GM12875 (cell line): ENCODE data around the gene ZNF544.
A peak's percentile ranks its signal among the peaks of the same experiment; 100 is the strongest.

Source experiments
- H3K4me3 ChIP-seq: one replicate; pipeline ENCODE4 v1.5.1; 2011; ENCODE audit warnings: low read depth, low read length, control low read depth
- TF ChIP-seq, protein P1 (sequence below): IDR thresholded peaks from 2 replicates; pipeline ENCODE4 v1.5.1; 2011; ENCODE audit warnings: low read depth, mild to moderate bottlenecking, control low read depth, inconsistent platforms, low read length, moderate library complexity, borderline replicate concordance; ENCODE audit not compliant: insufficient read depth

ZNF544 gene

DNA sequence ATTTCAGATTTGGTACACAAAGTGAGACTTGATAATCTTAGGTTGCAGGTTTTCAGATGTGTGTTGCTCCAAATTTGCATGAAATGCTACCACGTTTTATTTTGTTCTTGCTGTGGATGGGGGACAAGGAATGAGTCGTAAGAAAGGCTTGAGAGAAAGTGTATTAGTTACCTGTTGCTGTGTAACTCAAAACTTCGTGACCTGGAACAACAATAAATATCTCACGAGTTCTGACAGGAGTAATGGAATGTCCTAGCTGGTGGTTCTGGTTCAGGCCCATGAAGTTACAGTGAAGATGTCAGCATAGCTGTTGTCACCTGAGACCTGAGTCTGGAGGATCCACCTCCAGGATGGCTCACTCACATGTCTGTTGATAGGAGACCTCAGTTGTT is 51.2 kb downstream of the ZNF544 start:
- TF ChIP-seq, protein P1, sequence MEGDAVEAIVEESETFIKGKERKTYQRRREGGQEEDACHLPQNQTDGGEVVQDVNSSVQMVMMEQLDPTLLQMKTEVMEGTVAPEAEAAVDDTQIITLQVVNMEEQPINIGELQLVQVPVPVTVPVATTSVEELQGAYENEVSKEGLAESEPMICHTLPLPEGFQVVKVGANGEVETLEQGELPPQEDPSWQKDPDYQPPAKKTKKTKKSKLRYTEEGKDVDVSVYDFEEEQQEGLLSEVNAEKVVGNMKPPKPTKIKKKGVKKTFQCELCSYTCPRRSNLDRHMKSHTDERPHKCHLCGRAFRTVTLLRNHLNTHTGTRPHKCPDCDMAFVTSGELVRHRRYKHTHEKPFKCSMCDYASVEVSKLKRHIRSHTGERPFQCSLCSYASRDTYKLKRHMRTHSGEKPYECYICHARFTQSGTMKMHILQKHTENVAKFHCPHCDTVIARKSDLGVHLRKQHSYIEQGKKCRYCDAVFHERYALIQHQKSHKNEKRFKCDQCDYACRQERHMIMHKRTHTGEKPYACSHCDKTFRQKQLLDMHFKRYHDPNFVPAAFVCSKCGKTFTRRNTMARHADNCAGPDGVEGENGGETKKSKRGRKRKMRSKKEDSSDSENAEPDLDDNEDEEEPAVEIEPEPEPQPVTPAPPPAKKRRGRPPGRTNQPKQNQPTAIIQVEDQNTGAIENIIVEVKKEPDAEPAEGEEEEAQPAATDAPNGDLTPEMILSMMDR = no peak
- H3K4me3 ChIP-seq = peak overlapping the region; percentile 69

DNA sequence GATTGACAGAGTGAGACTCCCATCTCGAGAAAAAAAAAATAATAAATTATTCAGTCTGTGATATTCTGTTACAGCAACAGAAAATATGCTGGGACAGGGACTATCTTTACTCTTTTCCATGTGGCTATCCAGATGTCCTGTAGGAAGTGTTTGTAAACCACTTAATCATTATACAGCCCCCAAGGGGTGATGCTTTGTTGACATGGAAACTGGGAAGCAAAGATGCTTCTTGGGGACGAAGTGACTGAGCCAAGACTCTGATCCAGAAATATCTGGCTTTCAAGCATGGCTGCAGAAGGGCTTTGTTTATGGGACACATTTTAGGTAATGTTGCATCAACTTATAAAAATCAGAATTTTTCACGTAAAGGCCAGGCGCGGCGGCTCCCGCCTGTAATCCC is 55.5 kb downstream of the ZNF544 start:
- no peak overlapping the region for H3K4me3 ChIP-seq
- TF ChIP-seq, protein P1 = no peak

DNA sequence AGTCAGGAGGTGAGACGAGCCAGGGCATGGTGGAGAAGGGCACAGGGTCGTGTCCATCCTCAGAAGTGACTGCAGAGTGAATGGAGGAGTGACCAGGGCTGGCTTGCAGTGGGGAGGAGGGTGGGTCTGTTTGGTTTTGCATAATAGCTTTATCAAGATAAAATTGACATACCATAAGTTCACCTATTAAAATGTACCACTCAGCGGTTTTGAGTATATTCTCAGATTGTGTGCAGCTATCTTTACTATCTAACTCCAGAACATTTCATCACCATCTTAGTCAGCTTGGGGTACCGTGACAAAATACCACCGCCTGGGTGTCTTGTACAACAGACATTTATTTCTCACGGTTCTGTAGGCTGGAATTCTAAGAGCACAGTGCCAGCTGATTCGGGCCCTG is 63.2 kb downstream of the ZNF544 start:
- no peak overlapping the region for H3K4me3 ChIP-seq
- TF ChIP-seq, protein P1 = no peak

DNA sequence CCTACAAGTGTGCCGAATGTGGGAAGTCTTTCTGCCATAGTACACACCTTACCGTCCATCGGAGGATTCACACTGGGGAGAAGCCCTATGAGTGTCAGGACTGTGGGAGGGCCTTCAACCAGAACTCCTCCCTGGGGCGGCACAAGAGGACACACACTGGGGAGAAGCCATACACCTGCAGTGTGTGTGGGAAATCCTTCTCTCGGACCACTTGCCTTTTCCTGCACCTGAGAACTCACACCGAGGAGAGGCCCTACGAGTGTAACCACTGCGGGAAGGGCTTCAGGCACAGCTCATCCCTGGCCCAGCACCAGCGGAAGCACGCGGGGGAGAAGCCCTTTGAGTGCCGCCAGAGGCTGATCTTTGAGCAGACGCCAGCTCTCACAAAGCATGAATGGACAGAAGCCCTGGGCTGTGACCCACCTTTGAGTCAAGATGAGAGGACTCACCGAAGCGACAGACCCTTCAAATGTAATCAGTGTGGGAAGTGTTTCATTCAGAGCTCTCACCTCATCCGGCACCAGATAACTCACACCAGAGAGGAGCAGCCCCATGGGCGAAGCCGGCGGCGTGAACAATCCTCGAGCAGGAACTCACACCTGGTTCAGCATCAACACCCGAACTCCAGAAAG is 66.1 kb downstream of the ZNF544 start:
- H3K4me3 ChIP-seq = no peak overlapping the region
- TF ChIP-seq, protein P1 = no peak

DNA sequence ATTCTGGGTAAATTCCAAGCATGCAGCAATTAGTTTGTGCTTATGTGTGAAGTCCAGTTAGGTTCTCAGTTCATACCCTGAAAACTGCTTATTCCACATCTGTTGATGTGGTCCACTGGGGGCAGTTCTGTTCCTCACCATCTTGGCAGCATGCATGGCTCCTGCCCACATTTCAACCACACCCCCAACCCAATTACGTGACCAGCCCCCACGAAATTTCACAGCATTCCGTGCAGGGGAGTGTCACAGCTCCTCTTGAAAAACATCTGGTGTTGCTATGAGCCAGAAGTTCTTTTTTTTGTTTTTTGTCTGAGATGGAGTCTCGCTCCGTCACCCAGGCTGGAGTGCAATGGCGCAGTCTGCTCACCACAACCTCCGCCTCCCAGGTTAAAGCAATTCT is 67.4 kb downstream of the ZNF544 start:
- no peak overlapping the region for H3K4me3 ChIP-seq
- TF ChIP-seq, protein P1 = no peak

DNA sequence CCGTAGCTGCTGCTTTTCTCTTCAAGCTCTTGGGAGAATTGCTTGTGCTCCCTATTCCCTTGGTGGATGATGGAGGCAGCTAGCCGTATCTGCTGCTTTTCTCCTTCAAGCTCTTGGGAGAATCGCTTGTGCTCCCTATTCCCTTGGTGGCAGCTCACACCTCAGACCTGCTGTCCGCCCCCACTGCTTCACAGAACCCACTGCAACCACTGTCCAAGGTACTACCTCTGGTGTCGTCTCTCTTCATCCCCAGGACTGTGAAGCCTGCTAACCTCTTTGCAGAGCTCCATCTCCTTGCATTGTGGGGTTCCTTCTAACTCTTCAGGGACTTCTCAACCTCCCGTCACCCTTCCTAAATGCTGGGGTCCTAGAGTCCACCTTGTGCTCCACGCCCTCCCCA is 71.9 kb downstream of the ZNF544 start:
- TF ChIP-seq, protein P1 = no peak

DNA sequence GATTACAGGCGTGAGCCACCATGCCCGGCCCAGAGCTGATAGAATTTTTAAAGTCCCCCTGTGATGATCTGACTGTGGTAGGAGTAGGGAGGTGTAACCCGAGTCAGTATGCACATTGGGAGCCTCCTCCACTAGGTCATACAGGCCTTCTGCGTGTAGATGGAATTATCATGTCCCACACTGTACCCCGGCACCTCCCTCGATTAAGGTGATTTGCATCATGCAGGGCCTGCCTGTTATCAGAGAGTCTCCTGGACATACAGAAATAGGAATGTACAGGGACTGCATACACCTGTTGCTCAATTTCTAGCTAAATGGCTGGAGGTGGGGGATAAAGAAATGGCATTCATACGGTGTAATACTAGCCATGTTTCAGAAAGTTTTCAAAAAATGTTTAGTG is 75.5 kb downstream of the ZNF544 start:
- no peak overlapping the region for H3K4me3 ChIP-seq

More for the DNA sequence above, 71.9 kb downstream of the ZNF544 start:
- H3K4me3 ChIP-seq = no peak overlapping the region

More for the DNA sequence above, 75.5 kb downstream of the ZNF544 start:
- TF ChIP-seq, protein P1 = no peak
